HuH-7.5 (cell line): ENCODE measurements around the gene SYNGAP1.

ENCODE experiments used
- DNase-seq: peaks from one replicate; pipeline ENCODE4 v3.0.0; 2011; ENCODE audit warnings: low spot score

Gene SYNGAP1

DNA sequence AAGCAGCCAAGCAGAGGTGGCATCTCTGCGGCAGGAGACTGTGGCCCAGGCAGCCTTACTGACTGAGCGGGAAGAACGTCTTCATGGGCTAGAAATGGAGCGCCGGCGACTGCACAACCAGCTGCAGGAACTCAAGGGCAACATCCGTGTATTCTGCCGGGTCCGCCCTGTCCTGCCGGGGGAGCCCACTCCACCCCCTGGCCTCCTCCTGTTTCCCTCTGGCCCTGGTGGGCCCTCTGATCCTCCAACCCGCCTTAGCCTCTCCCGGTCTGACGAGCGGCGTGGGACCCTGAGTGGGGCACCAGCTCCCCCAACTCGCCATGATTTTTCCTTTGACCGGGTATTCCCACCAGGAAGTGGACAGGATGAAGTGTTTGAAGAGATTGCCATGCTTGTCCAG is 15.0 kb upstream of the SYNGAP1 start:
- no peak for DNase-seq

DNA sequence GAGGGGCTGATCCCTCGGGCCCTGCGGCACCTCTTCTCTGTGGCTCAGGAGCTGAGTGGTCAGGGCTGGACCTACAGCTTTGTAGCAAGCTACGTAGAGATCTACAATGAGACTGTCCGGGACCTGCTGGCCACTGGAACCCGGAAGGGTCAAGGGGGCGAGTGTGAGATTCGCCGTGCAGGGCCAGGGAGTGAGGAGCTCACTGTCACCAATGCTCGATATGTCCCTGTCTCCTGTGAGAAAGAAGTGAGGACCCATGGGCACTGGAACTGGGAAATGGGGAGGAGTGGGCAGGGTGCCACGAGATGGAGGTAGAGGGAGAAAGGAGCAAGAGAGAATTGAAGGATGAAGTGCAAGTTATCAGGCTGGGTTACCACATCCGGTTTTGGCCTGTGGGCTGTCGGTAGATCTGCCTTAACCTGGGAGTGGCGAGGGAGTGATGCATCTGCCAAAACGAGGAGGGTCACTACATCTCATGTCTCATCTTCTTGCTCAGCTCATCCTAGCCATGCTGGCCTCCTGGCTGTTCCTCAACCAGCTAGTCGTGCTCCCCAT is 14.4 kb upstream of the SYNGAP1 start:
- DNase-seq = no peak

DNA sequence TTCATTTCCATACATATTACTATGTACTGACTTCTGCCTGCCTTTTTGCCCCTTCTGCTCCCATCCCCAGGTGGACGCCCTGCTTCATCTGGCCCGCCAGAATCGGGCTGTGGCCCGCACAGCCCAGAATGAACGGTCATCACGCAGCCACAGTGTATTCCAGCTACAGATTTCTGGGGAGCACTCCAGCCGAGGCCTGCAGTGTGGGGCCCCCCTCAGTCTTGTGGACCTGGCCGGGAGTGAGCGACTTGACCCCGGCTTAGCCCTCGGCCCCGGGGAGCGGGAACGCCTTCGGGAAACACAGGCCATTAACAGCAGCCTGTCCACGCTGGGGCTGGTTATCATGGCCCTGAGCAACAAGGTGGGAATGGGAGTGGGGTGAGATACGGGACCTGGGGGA is 13.7 kb upstream of the SYNGAP1 start:
- DNase-seq = no peak

DNA sequence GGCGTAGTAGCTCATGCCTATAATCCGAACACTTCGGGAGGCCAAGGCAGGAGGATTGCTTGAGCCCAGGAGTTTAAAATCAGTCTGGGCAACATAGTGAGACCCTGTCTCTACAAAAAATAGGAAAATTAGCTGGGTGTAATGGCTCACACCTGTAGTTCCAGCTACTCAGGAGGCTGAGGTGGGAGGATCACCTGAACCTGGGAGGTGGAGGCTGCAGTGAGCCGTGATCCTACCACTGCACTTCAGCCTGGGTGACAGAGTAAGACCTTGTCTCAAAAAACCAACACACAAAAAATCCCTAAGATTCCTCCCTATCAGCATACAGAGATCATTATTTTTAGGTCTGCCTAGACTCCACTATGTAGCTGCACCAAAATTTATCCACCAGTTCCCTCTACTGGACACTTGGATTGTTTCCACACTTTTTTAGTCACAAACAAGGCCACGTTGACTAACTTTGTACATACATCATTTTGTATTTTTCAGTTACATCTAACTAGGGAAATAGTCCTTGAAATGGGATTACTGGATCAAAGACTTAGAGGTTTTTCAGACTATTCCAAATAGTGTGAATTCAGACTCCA is 12.6 kb upstream of the SYNGAP1 start:
- DNase-seq = no peak

DNA sequence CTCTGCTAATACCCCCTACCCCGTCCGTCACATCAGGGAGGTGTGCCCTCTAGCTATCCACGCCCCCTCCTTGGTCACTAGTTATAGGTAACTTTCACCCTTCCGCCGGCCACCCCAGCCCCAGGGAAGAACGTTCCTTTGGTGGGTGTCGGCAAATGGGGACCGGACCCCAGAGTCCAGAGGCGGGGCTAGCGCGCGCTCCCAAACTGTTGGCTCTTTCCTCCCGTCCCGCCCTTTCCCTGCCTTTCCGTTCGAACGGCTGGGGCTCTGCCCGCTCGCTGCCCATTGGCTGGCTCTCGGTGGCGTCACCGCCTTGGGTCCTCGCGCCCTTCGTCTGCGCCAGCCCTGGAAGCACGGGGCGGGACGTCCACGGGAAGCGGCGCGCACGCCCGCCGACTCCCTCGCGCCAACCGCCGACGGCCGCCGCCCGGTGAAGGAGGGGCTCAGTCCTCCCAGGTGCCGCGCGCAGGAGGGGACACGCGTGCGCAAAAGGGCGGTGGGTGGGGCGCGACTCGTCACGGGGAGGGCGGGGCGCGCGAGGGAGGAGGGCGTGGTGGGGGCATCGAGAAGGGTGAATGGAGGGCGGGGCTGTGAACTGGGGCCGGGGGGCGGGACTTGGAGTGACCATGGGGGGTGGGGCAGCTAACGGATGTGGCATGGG is 9.7 kb upstream of the SYNGAP1 start:
- peak; percentile 86 for DNase-seq

DNA sequence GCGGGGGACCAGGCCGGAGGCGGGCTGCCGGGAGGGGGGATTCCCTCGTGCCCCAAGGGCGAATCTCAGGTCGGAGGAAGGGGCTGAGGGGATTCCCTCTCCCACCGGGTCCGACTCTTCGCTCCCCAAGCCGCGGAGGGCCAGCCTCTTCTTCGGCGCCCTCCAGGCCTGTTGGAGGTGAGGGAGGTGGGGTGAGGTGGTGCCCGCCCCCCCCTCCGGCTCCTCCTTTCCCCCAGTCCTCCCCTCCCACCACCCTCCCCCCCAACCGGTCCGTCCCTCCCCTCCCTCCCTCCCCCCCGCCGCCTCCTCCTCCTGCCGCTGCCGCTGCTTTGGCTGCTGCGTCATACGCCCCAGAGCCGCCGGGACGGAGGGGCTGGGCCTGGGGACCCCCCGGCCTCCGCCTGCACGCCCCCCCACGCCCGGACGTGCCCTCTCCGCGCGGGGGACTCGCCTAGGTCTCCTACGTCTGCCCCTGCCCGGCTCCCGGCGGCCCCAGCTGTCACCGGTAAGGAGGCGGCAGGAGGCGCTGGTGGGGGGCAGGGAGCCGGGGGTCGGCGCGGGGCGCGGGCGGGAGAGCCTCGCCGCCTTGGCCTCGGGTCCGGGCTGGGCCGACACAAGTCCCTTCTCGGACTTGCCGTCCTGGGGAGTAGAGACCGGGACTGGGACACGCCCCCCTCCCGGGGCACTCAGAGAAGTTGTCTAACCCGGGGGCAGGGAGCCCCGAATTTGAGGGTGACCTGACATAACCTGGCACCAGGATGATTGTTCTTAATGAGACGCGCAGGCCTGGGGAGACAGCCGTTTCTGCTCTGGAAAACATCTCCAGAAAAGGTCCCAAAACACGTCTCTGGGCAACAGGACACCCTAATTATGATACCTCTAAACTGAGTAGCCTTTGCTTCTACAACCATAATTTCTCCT is 8.9 kb upstream of the SYNGAP1 start, which contains the start of gene PHF1:
Gene PHF1, plus strand, starts transcription at position 304 of the 921 bp plus-strand sequence. CDS start 1,250 bp downstream, outside the sequence.
- peak; percentile 68 for DNase-seq

DNA sequence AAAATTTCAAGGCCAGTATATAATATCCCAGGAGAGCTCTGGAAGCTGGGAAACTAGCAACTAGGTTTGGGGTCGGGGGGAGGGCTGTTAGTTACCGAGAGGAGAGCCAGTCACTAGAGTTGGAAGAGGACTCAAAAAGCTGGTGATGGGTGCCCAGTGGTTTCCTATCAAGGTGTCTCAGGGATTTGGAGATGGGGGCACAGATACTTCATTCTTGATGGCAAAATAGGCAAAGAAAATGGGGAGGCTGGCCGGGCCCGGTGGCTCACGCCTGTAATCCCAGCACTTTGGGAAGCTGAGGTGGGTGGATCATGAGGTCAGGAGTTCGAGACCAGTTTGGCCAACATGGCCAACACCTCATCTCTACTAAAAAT is 8.2 kb upstream of the SYNGAP1 start:
- DNase-seq = no peak

DNA sequence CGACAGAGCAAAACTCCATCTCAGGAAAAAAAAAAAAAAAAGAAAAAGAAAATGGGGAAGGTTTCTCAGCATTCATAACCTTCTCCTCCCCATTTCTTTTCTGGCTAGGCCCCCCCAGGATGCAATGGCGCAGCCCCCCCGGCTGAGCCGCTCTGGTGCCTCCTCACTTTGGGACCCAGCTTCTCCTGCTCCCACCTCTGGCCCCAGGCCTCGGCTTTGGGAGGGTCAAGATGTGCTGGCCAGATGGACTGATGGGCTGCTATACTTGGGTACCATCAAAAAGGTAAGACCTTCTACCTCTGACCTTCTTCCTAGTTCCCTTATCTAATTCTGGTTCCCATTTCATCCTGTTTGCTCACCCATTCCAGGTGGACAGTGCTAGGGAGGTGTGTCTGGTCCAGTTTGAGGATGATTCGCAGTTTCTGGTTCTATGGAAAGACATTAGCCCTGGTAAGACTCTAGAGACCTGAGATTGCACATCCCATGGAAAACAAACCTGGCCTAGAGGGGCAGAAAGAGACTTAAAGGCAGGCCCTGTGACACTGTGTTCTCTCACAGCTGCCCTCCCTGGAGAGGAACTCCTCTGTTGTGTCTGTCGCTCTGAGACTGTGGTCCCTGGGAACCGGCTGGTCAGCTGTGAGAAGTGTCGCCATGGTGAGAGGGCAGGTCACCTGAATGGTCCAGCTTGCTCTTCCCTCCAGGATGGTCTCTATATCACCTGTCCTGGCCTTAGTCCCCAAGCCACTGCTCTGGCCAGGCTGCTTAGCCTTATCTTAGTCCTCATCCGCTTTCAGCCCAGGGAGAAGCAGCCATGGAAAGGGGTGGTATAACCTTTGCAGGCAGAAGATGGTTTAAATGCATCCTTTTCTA is 7.5 kb upstream of the SYNGAP1 start:
- DNase-seq = no peak

DNA sequence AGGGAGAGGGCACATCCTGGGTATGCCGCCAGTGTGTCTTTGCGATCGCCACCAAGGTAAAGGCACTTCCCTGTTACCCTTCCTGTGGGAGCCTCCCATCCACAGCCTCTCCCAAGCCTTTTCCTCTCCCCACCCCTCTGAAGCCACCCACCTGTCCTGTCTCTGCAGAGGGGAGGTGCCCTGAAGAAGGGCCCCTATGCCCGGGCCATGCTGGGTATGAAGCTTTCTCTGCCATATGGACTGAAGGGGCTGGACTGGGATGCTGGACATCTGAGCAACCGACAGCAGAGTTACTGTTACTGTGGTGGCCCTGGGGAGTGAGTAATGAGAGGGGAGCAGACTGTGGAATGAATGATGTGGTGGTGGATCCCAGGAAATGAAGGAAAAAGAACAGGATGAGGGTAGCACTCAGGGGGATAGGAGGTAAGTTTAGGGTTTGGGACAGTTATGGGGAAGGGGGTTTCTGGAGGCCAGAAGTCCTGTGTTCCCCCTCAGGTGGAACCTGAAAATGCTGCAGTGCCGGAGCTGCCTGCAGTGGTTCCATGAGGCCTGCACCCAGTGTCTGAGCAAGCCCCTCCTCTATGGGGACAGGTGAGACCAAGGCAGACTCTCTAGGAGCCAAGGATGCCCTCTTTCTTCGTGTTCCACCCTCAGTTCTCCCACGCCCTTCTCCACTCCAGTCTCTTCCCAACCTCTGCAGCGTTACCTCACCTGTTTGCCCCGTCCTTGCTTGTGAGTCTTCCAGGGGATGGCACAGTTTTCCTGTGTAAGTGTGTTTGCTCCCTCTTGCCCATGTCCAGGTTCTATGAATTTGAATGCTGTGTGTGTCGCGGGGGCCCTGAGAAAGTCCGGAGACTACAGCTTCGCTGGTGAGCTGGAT is 6.4 kb upstream of the SYNGAP1 start:
- DNase-seq = no peak

DNA sequence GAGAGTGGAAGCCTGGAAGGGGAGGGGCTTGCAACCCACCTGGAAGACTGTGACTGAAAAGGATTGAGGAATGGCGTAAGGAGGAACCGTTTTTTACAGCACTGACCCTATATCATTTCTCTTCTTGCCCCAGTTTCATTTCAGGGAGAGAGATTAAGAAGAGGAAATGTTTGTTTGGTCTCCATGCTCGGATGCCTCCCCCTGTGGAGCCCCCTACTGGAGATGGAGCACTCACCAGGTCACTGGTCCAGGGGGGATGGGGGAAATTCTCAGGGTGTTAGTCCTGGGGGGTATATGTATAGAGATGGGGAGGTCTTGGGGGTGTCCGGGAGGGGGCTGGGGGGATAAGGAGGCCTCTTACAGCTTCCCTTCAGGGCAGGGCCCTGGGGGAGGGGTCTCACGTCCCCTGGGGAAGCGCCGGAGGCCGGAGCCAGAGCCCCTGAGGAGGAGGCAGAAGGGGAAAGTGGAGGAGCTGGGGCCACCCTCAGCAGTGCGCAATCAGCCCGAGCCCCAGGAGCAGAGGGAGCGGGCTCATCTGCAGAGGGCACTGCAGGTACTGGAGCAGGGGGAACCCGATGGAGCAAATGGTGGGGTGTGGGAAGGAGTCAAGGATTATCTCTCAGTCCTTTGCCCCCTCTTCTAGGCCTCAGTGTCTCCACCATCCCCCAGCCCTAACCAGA is 5.1 kb upstream of the SYNGAP1 start:
- no peak for DNase-seq

DNA sequence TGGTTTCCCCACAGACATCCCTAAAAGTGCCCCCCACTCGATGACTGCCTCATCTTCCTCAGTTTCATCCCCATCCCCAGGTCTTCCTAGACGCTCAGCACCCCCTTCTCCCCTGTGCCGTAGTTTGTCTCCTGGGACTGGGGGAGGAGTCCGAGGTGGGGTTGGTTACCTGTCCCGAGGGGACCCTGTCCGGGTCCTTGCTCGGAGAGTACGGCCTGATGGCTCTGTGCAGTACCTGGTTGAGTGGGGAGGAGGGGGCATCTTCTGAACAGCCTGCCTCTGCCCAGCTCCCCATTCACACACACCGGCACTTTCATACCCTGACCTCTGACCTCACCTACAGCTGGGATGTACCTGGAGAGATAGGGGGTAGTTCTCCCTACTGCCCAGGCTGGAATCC is 4.0 kb upstream of the SYNGAP1 start:
- DNase-seq = no peak

DNA sequence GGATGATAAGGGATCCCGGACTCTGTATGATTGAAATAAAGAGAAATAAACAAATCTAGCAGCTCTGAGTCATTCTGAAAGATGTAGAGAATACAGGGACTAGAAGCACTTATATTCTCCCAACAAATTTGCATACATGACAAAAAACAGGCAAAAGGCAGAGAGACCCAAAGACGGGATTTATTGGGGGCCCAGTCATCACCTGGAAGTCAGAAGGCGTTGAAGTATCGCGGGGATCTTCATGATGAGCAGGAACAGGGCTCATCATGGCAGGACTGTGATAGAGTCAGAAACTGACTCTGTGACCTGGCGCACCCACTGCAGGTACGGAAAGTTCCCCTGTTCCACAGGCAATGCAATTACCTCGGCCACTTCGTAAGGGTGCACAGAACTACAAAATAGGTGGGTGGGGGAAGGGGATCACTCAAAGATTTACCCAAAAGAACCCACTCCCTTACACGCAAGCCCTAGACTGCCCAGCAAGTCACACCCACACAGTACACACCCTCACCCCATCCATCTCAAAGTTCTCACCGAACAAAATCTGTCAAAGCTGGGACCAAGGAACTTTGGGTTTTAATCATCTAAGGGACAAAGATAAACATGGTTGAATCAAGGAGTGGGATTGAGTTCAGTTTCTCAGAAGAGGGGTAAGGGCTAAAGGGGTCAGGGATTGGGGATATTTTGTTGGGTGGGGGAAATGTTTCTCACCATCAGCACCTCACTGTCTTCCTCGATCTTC is 3.3 kb upstream of the SYNGAP1 start:
- DNase-seq = no peak

DNA sequence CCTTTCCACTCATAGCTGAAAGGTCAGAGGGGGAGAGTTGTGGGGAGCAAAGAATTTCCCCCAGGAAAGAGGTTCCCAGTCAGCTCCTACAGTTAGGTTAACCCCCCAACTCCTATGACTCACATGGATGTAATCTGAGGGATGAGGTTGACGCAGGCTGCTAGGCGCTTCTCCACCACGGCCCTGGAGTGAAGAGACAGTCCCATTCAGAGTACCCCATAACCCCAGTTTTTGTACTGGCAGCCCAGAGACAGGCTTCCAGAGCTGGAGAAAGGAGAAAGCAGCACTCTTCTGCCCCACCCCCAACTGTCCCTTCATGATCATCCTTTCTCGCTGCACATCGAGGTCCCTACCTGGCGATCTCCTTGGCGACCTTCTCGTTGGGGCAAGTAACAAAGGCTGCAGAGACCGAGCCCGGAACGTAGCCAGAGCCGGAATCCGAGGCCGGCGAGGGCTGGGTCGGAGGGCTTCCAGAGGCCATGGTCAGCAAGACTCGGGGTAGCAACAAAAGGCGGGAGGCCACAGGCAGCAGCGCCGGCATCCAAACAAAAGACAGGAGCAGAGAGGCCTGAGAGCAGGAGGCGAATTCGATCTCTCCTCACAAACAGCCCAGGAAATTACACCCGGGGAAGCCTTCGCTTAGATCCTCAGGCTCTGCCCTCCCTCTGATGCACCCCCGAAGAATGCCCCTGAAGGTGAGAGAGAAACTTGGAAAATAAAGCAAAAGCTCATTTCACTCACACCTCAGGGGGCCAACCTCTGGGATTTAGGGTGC is 2.5 kb upstream of the SYNGAP1 start:
- no peak for DNase-seq

DNA sequence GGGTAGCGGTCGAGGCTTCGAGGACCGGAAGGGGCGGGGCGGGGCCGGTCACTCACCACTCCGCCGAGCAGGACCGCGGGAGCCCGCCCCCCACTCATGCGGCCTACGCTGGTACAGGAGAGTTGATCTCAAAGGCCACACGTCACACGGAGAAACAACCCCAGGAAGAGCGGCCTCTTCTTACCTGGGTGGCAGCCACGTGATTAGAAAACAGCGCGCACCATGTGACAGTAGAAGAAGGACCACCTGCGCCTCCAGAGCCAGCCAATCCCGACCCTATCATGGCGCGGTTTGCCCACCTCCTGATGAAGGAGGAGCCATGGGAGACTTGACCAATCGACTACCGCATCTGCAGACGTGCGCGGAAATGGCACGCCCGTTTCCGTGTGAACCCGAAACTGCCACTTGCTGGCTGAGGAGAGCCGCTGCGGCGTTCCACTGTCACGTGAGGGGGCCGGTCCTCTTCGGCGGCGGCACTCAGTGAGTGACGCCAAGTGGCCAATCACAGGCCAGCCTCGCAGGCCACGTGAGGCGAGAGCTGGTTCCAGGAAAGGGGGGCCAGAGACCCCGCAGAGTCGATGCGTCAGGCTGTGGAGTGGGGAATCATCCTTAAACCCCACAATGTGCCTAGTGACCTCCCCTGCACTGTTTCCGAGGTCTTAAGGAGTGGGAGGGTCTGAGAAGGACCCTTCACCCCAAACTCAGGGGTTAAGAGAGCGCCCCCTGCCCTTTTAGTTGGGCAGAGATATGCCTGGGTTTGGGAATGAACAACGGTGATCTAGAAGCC is 1.8 kb upstream of the SYNGAP1 start, which contains the start of gene CUTA:
Gene CUTA, minus strand, starts transcription at position 205 of the 787 bp plus-strand sequence. Its CDS starts 107 bp downstream, at position 98.
- peak; percentile 87 for DNase-seq

DNA sequence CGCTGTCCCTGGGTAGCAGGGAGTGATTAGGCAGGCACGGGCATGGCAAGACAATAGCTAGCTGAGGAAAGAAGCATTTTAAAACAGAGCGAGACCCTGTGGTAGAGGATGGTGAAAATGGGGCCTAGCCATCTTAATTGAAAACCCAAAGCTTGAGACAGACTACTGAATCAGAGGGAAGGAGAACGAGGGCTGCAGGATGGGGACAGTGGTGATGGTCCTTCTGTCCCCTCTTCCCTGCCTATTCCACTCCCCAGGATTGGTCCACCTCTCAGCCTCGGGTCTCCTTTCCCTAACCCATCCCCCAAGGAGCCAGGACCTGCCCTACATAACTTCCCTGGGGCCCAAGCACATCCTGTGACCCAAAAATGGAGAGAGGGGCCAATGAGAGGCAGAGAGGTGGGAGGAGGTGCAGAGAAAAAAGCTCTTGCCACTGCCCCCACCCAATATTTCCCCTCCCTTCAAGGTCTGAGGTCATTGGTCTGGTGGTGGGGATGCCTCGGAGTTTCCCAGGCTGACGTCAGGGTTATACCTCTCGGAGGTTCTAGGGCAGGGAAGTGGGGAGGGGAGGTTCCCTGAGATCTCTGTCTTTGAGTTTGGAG is 1.1 kb upstream of the SYNGAP1 start:
- DNase-seq = no peak

DNA sequence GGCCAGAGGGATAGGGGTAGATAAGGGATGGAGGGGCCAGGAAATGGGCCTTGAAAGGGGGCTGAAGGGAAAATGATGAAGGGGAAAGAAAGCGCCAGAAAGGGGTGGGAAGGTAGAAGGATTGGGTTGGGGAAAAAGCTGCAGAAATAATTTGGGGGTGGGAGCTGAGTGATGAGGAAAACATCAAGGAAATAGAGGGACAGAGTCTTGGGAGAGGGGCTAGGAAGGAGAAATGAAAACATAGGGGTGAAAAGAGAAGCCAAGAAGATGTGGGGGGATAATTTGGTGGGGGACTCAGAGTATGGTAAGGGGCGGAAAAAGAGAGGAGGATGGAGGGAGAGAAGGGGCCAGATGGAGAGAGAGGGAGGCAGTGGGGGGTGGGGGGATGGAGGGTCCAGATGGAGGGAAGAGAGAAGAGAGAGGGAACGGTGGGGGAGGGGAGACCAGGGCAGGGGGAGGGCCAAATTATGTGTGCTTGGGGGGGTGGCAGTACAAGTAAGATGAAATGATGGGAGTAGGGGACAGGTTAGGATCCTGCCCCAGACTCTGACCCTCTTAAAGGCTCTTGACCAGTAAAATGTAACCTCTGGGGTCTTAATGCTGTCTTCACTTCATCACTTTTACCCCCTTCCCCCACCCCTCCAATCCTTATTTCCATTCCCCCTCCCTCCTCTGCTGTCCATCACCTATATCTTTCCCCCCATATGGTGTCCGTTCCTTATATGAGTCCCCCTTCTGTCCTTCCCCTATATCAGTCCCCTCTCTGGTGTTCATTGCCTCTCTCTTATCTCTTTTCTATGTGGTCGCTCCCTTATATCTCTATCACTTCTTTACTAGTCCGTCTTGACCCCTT is 852 bp downstream of the SYNGAP1 start:
- no peak for DNase-seq
